Dermis blood vessel endothelial cell (primary cell): ENCODE data around the gene ADAM23. TPM values are rescaled to one million over a fixed set of nuclear protein-coding genes. Genes with fewer than 3 reads are reported as not detected.
"Not testable (repeated sequence)": the region's sequence is repeated elsewhere in the genome, so short reads cannot be mapped to it uniquely, and the experiment has no call there.

Source experiments
- DNase-seq: peaks from one replicate; pipeline ENCODE4 v3.0.0; 2010
- total RNA-seq: library from RNA; depleted of rRNA; stranded (reverse); fragments of >200 nt; gene quantifications from 2 replicates; pipeline ENCODE4 v1.2.3, GENCODE V29; 2014

The ADAM23 gene, protein sequence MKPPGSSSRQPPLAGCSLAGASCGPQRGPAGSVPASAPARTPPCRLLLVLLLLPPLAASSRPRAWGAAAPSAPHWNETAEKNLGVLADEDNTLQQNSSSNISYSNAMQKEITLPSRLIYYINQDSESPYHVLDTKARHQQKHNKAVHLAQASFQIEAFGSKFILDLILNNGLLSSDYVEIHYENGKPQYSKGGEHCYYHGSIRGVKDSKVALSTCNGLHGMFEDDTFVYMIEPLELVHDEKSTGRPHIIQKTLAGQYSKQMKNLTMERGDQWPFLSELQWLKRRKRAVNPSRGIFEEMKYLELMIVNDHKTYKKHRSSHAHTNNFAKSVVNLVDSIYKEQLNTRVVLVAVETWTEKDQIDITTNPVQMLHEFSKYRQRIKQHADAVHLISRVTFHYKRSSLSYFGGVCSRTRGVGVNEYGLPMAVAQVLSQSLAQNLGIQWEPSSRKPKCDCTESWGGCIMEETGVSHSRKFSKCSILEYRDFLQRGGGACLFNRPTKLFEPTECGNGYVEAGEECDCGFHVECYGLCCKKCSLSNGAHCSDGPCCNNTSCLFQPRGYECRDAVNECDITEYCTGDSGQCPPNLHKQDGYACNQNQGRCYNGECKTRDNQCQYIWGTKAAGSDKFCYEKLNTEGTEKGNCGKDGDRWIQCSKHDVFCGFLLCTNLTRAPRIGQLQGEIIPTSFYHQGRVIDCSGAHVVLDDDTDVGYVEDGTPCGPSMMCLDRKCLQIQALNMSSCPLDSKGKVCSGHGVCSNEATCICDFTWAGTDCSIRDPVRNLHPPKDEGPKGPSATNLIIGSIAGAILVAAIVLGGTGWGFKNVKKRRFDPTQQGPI
- 0.85 and 3.4 TPM in 2 replicates for total RNA-seq

- peak; percentile 65 for DNase-seq
Measured at GRCh38 chr2:206442833-206443734, at the start of gene ADAM23. TSS of gene ADAM23 (plus strand) at chr2:206443532. CDS start at chr2:206443867, 335 bp downstream.

DNA sequence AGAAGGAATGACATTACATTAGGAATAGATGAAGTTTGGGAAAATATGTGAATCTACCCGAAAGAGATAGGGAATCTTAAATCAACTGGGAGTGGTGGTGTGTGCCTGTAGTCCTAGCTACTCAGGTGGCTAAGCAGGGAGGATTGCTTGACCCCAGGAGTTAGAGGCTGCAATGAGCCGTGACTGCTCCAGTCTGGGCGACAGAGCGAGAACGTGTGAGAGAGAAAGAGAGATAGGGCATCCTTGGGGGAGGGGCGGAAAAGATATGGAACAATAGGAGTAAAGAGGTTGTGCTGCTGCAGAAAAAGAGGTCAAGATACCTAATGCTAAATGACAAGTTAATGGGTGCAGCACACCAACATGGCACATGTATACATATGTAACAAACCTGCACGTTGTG, 47.1 kb upstream of the ADAM23 start:
- no peak for DNase-seq

DNA sequence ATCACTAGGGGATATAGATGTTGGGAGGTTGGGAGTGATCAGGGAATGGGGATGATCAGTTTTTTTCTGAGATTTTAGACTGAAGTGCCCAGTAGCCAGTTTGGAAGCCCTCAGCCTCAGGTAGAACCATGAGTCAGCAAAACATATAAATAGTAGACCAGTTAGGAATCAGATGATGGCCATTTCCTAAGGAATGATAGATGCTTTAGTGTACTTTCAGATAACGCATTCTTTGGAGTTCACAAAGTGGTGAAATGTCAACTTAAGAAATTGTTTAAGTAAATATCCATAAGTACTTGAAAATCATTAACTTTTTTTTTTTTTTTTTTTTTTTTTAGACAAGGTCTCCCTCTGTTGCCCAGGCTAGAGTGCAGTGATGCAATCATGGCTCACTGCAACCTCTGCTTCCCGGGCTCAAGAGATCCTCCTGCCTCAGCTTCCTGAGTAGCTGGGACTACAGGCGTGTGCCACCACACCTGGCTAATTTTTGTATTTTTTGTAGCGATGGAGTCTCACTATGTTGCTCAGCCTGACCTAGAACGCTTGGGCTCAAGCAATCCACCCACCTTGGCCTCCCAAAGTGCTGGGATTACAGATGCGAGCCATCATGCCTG, 40.3 kb upstream of the ADAM23 start:
- not testable (repeated sequence) for DNase-seq

DNA sequence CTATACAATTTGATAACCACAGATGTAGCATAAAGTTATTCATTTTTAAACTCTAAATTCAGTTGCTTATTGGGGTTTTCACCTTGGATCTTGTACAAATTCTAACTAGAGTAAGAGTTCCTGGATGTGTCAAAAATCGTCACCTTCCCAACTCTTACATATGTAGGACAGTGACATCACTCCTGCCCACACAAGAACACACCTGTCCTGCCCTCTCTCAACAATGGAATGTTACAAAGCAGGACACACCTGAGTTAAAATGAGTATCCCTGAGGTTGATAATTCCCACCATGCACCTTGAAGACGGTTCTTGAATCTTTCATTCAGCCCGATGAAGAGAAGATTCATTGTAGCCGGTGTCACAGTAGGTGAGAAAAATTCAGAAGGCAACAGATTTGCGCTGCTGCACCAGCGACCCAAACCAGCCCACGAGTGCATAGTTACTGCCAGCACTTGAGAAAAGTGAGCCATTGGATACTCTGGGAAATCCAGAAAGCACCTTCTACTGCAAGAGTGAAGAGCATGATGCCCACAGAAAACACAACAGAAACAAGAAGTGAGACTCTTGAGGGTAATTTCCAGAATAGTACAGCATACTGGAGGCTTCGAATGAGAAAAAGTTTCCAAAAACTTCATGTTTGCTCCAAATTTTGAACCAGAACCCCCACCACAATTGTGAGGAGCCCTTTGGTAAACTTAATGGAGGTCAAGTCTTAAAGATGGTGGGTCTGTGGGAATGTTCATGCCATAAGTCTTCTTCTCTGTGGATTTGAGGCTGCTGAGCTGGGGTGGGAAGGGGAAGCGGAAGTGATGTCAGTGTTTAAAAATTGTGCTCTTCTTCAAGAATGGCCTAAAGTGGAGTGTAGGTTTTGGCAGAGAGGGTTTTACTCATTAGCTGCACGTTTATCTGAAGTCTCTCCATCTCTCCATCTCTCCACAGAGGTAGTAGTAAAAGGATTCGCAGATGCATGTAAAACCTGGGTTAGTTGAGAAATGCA, 34.7 kb upstream of the ADAM23 start:
- DNase-seq, result no peak

GRCh38 chr2:206410714-206411113, 32.6 kb upstream of the ADAM23 start:
- no peak for DNase-seq

GRCh38 chr2:206415618-206416243, 27.6 kb upstream of the ADAM23 start:
- no peak for DNase-seq

DNA sequence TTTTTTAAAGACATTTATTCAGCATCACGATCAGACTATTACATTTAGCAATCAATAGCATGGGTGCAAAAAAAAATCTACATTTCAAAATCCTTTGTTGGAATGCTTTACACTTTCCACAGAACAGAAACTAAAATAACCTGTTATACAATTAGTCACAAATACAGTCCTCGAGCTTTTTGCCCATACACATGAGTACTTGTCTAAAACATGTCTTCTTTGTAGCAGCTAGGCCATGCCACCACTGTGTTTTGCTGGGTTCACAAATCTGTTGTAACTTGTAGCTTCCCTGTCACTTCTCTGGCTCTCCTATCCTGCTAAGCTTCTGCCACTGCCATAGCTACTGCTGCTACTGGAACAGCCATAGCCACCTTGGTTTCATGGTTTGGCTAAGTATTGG, 24.4 kb upstream of the ADAM23 start:
- no peak for DNase-seq

GRCh38 chr2:206420721-206421120, 22.6 kb upstream of the ADAM23 start:
- no peak for DNase-seq

DNA sequence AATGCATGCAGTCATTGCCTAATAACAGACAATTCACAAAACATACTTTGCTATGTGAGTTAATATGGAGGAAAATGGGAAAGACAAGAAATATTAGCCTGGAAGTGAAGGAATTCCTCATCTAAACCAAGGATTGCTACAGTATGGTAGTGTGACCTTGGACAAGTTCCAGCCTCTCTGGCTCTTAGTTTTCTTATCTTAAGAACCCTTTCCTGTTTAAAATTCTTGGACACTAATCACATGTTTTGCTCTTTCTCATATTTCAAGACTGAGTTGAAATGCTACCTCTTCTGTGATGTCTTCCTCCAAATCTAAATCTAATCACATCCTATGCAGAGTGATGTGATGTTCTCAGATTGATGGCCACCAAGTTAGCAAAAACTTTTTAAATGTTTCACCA, 20.8 kb upstream of the ADAM23 start:
- DNase-seq, result peak; percentile 75

- peak; percentile 65 for DNase-seq
Measured at GRCh38 chr2:206423147-206423546, 20.2 kb upstream of the ADAM23 start.

DNA sequence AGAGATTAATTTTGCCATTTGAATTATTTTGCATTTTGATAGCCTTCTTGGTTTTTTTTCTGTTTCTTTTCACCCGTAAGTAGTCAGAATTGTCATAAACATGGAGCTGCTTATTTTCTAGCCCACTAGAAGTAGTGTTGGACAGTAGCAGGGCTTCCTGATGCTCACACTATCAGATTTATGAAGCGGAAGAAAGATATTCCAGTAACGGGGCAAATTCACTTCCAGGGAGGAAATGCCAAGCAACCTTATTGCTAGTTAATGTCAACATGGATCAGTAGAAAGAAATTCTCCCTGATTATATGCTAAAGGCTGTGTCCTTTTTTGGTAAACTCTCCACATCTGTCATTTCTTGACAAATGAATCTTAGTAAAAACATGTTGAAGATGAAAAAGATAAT, 19.2 kb upstream of the ADAM23 start:
- peak; percentile 73 for DNase-seq

GRCh38 chr2:206428783-206429182, 14.5 kb upstream of the ADAM23 start:
- DNase-seq, result no peak

DNA sequence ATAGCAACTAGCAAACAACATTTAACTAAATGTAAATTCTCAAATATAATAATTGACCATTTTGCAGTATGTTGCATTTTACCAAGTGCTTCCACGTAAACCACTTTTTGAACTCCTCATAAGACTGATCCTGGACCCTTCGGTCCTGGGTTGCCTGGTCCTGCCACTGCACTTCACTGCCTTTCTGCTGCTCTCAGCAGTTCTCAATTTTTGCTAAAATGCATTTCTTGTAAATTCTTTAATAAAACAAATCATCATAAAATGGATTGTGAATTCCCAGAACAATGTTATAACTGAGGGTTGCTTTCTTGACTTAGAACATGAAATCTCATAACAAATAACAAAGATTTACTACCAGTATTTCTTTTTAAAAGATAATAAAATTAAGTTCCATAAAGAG, 12.9 kb upstream of the ADAM23 start:
- DNase-seq, result no peak

GRCh38 chr2:206431439-206431838, 11.9 kb upstream of the ADAM23 start:
- DNase-seq, result no peak

DNA sequence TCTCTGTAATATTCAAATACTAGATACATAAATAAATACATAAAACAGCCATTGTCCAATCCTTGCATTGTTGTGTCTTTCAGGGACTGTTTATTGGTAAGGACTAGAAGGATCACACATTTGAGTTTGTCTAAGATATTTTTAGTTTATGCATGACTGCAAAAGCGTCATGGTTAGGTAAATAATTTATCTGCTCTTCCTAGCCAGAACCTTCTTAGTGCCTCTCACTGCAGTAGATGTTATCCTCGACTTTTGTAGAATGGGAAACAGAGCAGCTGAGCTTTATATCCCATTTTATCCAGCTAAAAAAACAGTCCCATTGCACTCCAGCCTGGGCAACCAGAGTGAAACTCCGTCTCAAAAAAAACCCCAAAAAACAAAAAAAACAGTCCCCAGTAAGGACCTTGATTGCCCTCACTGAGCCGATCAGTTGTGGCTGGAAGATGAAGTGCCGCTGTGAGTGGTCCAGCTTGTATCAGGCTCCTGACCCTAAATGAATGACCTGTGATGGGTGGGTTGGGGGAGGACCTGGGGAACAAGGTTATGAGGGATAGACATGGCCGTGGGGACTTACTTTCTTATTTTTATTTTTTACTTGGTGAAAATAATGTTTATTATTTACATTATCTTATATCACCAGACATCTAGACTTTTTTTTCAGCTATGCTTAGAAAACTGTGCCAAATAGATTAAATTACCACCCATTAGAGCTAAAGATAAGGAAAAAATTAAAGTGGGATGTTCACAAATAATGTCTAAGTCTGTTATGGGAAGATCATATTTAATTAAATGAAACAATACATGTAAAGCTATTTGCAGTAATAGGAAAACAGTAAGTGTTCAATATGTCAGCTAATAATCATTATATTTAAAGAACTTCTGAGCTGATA, 10.9 kb upstream of the ADAM23 start:
- no peak for DNase-seq

DNA sequence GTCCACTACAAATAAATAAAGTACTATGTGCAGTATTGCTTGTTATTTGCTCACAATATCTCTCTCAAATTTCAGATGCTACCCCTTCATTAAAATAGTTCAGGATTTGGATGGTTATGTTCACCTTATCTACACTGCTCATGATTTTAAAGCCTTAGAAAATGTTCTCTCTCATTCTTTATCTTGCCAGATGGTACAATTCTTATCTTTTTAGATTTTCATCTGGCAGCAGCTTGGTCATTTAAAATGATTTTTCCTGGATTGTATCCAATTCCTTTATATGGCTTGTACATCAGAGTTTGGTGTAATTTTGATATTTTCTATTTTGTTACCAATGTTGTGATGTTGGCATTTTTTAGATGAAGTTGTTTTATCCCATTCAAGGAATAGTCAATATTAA, 10.1 kb upstream of the ADAM23 start:
- DNase-seq, result no peak

DNA sequence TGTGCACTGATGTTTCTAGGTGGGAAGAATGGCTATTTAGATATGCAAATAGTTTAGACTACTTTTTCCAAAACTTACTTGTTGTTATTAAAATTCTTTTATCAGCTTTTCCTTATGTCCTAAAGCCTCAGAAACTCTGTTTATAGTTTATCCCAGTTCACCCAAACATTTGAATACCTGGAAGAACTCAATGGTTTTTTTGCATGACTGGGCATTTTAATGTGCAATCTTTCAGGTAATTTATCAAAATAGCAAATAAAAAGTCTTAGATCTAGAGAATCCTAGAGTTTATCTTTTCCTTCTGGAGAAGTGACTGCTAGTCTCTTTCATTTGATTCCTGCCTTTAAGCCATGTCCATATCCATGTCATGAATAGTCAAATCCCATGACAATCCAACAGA, 9.6 kb upstream of the ADAM23 start:
- DNase-seq, result no peak

- peak; percentile 77 for DNase-seq
Measured at GRCh38 chr2:206435742-206436141, 7.6 kb upstream of the ADAM23 start.

- no peak for DNase-seq
Measured at GRCh38 chr2:206438196-206438724, 5.1 kb upstream of the ADAM23 start.
